ENCODE data around the gene KCNJ12.

GRCh38 chr17:21356537-21357127 lies 19.5 kb upstream of the KCNJ12 start:
- TF ChIP-seq POLR2A (IDR thresholded peaks at IDR 0.05; ENCODE audit: low read length) (no peak), GATA1 (IDR thresholded peaks at IDR 0.05; ENCODE audit: low read depth, low read length) (no peak)
